Activated effector memory CD4-positive, alpha-beta T cell treated with Interleukin-2 at 50 U/mL for 16 hours (primary cell): Measurements from ENCODE around the gene CD4.
A peak's percentile ranks its signal among the peaks of the same experiment; 100 is the strongest.
"Not testable (repeated sequence)": the region's sequence is repeated elsewhere in the genome, so short reads cannot be mapped to it uniquely, and the experiment has no call there.

ENCODE experiments used
- DNase-seq: peaks from one replicate; pipeline ENCODE4 v3.0.0-alpha.2; 2020

Gene CD4

GRCh38 chr12:6849976-6850560 is 60.7 kb downstream of the CD4 start:
- no peak for DNase-seq

- DNase-seq, result no peak
Observed at GRCh38 chr12:6850796-6851152, 61.4 kb downstream of the CD4 start.

GRCh38 chr12:6851153-6851920 is 62.0 kb downstream of the CD4 start, which contains the start of gene CDCA3:
Gene CDCA3, minus strand, starts transcription at chr12:6851286. Its CDS starts 334 bp downstream, at chr12:6850952.
- peak; percentile 83 for DNase-seq

- peak; percentile 98 for DNase-seq
Observed at GRCh38 chr12:6851921-6852650, 62.8 kb downstream of the CD4 start, which contains the start of gene USP5. Gene USP5, plus strand, starts transcription at chr12:6852150. Its CDS starts 30 bp downstream, at chr12:6852180.

GRCh38 chr12:6852651-6853354 is 63.5 kb downstream of the CD4 start:
- DNase-seq, result peak; percentile 53

- no peak for DNase-seq
Observed at GRCh38 chr12:6853626-6854025, 64.3 kb downstream of the CD4 start.

- DNase-seq, result no peak
Observed at GRCh38 chr12:6854036-6854435, 64.7 kb downstream of the CD4 start.

GRCh38 chr12:6855322-6855721 is 66.0 kb downstream of the CD4 start:
- no peak for DNase-seq

GRCh38 chr12:6858799-6859198 is 69.5 kb downstream of the CD4 start:
- DNase-seq, result no peak

- DNase-seq, result no peak
Observed at GRCh38 chr12:6860116-6860515, 70.8 kb downstream of the CD4 start.

- no peak for DNase-seq
Observed at GRCh38 chr12:6860942-6861341, 71.6 kb downstream of the CD4 start.

- no peak for DNase-seq
Observed at GRCh38 chr12:6861391-6861790, 72.1 kb downstream of the CD4 start.

- DNase-seq, result no peak
Observed at GRCh38 chr12:6863033-6863432, 73.7 kb downstream of the CD4 start.

- DNase-seq, result no peak
Observed at GRCh38 chr12:6863586-6864321, 74.4 kb downstream of the CD4 start.

- DNase-seq, result not testable (repeated sequence)
Observed at GRCh38 chr12:6865307-6865706, 76.0 kb downstream of the CD4 start.

- DNase-seq, result no peak
Observed at GRCh38 chr12:6866163-6866919, 77.0 kb downstream of the CD4 start.

GRCh38 chr12:6866920-6867412 is 77.6 kb downstream of the CD4 start:
- DNase-seq, result no peak

GRCh38 chr12:6867413-6868210 is 78.3 kb downstream of the CD4 start, which contains the start of gene TPI1:
Gene TPI1, plus strand, starts transcription at chr12:6867531. Its CDS starts 36 bp downstream, at chr12:6867567.
- peak; percentile 66 for DNase-seq

- DNase-seq, result no peak
Observed at GRCh38 chr12:6868211-6869048, 79.1 kb downstream of the CD4 start.
